ENCODE data around the gene ATP2A3. TPM values are rescaled to one million over a fixed set of nuclear protein-coding genes. Genes with fewer than 3 reads are reported as not detected.

The ATP2A3 gene
- total RNA-seq, 1 donor from 2014 or later: 541 TPM

- Mint-ChIP-seq H3K27me3 (no peaks in the 10 kb centered on the region), H3K27ac (no peak overlapping the region), H3K9me3 (no peaks in the 10 kb centered on the region), H3K4me3 (peak overlapping the region; percentile 44), H3K36me3 (ENCODE audit: low read depth) (no peaks in the 10 kb centered on the region), H3K4me1 (peaks cover 27% of the 10 kb centered on the region)
- no peak for TF ChIP-seq CTCF (IDR thresholded peaks at IDR 0.05)
- DNase-seq (no peak), ATAC-seq (ENCODE audit: low read depth) (no peak)
- POLR2A ChIA-PET: interaction anchor here (0.6 to 5.3 kb wide), 11 partner anchors 10 to 162 kb away, joined by 3 to 43 read pairs (median 9); partner anchors contain the start of genes ATP2A3, CAMKK1, NCBP3 and P2RX1
- intact Hi-C loops (cut with micrococcal nuclease): no loop called here
- CTCF ChIA-PET: interaction anchor here (0.9 to 3.4 kb wide), 2 partner anchors 10 to 17 kb away, joined by 3 to 20 read pairs; no protein-coding TSS in a partner anchor
Measured at GRCh38 chr17:3903051-3903825, 61.0 kb downstream of the ATP2A3 start.

DNA sequence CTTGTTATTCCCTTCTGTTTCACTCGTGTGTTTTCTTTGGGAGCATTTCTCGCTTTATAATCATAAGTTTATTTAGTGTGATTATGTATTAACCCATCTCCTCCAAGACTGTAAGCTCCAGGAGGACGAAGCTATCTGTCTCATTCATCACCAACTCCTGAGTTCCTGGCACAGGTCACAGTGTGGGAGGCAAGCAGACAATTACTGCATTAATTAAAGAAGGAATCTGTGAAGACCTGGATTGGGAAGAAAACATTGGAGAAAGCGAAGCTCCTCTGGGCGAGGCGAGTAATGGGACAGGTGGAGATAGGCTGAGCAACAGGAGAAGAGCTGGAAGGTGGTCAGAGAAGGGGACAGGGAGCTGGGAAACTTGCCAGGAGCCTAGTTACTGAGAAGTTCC lies 63.6 kb downstream of the ATP2A3 start:
- Mint-ChIP-seq H3K4me1 (peaks cover 19% of the 10 kb centered on the region), H3K4me3 (no peak overlapping the region), H3K27me3 (no peaks in the 10 kb centered on the region), H3K9me3 (no peaks in the 10 kb centered on the region), H3K36me3 (ENCODE audit: low read depth) (no peaks in the 10 kb centered on the region), H3K27ac (no peak overlapping the region)
- ATAC-seq (ENCODE audit: low read depth): no peak
- ChIA-PET CTCF (no interaction called here), POLR2A (interaction anchor here (1.7 kb wide), 1 partner anchor 13 kb away, joined by 10 read pairs; no protein-coding TSS in a partner anchor)
- no peak for TF ChIP-seq CTCF (IDR thresholded peaks at IDR 0.05)
- DNase-seq: no peak
- intact Hi-C loops (cut with micrococcal nuclease): no loop called here

DNA sequence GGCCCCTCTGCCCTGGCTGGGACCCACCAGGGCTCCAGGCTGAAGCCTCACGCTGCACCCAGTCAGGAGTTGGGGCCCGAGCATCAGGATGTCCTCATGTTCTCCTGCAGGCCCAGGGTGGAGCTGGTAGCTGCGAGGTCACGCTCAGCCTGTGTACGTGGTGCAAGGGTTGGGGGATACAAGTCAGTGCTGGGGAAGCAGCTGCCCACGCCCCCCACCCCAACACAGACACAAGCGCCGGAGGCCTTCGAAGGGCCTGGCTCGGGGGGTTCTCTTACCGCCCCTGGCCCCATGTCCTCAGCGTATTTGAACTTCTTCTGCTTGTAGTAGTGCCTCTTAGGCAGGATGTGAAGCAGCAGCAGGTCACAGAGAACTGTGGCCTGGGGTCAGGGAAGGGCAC lies 66.5 kb downstream of the ATP2A3 start:
- no peak for ATAC-seq (ENCODE audit: low read depth)
- TF ChIP-seq CTCF (IDR thresholded peaks at IDR 0.05): no peak
- DNase-seq: no peak
- no peak overlapping the region for H3K27ac Mint-ChIP-seq
- no peaks in the 10 kb centered on the region for H3K27me3 Mint-ChIP-seq
- H3K36me3 Mint-ChIP-seq (ENCODE audit: low read depth): no peaks in the 10 kb centered on the region
- intact Hi-C loops (cut with micrococcal nuclease): no loop called here
- H3K9me3 Mint-ChIP-seq: no peaks in the 10 kb centered on the region
- ChIA-PET POLR2A (interaction anchor here (1.4 to 2.0 kb wide), 2 partner anchors 13 to 68 kb away, joined by 3 to 8 read pairs; no protein-coding TSS in a partner anchor), CTCF (no interaction called here)
- no peak overlapping the region for H3K4me3 Mint-ChIP-seq
- peaks cover 13% of the 10 kb centered on the region for H3K4me1 Mint-ChIP-seq

GRCh38 chr17:3896968-3897235 lies 67.3 kb downstream of the ATP2A3 start:
- H3K27me3 Mint-ChIP-seq: no peaks in the 10 kb centered on the region

More at GRCh38 chr17:3896968-3897235, 67.3 kb downstream of the ATP2A3 start:
- ChIA-PET POLR2A (interaction anchor here (1.4 to 2.0 kb wide), 2 partner anchors 14 to 69 kb away, joined by 3 to 8 read pairs; no protein-coding TSS in a partner anchor), CTCF (no interaction called here)
- no peaks in the 10 kb centered on the region for H3K36me3 Mint-ChIP-seq (ENCODE audit: low read depth)
- no peaks in the 10 kb centered on the region for H3K9me3 Mint-ChIP-seq
- no peak for DNase-seq
- no peak for TF ChIP-seq CTCF (IDR thresholded peaks at IDR 0.05)
- H3K4me1 Mint-ChIP-seq: peaks cover 16% of the 10 kb centered on the region
- no peak overlapping the region for H3K27ac Mint-ChIP-seq
- ATAC-seq (ENCODE audit: low read depth): no peak
- H3K4me3 Mint-ChIP-seq: no peak overlapping the region
- intact Hi-C loops (cut with micrococcal nuclease): no loop called here
